GM08714 (cell line): Measurements from ENCODE around the gene ATP9A.
A peak's percentile ranks its signal among the peaks of the same experiment; 100 is the strongest.
"Not testable (repeated sequence)": the region's sequence is repeated elsewhere in the genome, so short reads cannot be mapped to it uniquely, and the experiment has no call there.

Experiments used
- H3K4me3 ChIP-seq: fragments of 200-500 bp; sonication (Bioruptor generic); 2 replicates; pipeline ENCODE4 v1.5.1; 2014; ENCODE audit warnings: mild to moderate bottlenecking, low read length, inconsistent platforms
- ZNF274 ChIP-seq: IDR thresholded peaks from 2 replicates; pipeline ENCODE4 v1.6.1; 2012; ENCODE audit warnings: mild to moderate bottlenecking, low read depth, low read length

The ATP9A gene

GRCh38 chr20:51769976-51770615 is 1.9 kb upstream of the ATP9A start:
- no peak for TF ChIP-seq ZNF274
- no peak overlapping the region for H3K4me3 ChIP-seq

DNA sequence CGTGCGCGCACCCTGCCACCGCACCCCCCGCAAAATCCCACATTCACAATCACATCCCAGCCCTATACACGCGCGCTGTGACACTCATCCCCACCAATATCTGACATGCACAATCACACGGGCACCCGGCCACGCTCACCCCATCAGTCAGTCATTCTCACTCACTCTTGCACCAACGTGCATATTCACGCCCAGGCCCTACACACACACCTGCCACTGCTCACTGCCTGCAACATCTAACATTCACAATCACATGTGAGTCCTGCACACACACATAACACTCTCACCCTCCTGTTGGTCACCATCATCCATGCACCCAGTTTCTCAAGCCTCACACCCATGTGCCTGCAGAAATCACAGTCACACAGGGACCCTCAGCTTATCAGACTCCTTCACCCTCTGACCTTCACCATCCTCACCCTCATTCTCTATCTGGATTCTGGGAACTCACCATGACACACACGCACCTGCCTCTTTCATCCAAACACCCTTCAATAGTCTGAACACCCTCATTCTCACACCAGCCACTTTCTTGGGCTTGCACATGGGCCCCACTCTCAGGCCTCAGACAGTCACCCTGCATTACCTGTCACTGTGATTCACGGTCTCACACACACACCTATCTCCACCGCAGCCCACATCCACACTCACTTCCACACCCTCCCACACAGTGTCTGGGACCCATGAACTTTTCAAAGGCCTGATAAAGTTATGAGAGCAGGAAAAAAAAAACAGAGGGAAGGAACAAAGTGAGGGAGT is 748 bp upstream of the ATP9A start:
- H3K4me3 ChIP-seq: no peak overlapping the region
- TF ChIP-seq ZNF274: no peak

GRCh38 chr20:51766994-51767866 is 960 bp downstream of the ATP9A start:
- TF ChIP-seq ZNF274: no peak

DNA sequence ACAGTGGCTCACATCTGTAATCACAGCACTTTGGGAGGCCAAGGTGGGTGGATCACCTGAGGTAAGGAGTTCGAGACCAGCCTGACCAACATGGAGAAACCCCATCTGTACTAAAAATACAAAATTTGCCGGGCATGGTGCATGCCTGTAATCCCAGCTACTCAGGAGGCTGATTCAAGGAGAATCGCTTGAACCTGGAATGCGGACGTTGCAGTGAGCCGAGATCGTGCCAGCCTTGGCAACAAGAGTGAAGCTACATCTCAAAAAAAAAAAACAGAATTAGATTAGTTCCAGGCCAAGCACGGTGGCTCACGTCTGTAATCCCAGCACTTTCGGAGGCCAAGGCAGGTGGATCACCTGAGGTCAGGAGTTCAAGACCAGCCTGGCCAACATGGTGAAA is 2.8 kb downstream of the ATP9A start:
- H3K4me3 ChIP-seq: not testable (repeated sequence)

More at GRCh38 chr20:51766994-51767866, 960 bp downstream of the ATP9A start:
- H3K4me3 ChIP-seq: peak overlapping the region; percentile 22

GRCh38 chr20:51763965-51764602 is 4.1 kb downstream of the ATP9A start:
- no peak overlapping the region for H3K4me3 ChIP-seq
- no peak for TF ChIP-seq ZNF274

DNA sequence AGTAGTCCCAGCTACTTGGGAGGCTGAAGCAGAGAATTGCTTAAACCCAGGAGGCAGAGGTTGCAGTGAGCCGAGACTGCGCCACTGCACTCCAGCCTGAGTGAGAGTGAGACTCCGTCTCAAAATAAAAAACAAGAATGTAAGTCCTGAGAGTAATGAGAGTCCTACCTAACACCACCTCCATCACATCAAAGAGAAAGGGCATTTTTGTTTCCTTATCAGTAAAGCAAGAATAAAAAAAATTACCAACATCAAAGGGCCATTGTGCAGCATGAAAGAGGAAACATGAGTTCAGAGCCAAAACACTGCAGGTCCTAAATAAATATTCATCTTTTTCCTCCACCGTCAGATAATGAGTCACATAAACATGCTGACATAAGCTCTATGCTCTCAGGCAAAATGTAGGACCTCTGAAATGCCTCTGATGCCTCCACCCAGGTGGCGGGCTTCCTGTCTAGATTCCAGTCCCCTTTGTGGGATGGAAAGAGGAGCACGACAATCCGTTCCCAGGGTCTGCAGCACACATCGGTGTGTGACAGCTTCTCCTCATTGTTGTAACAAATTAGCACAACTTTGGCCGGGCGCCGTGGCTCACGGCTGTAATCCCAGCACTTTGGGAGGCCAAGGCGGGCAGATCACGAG is 7.2 kb downstream of the ATP9A start:
- TF ChIP-seq ZNF274: no peak
- no peak overlapping the region for H3K4me3 ChIP-seq

DNA sequence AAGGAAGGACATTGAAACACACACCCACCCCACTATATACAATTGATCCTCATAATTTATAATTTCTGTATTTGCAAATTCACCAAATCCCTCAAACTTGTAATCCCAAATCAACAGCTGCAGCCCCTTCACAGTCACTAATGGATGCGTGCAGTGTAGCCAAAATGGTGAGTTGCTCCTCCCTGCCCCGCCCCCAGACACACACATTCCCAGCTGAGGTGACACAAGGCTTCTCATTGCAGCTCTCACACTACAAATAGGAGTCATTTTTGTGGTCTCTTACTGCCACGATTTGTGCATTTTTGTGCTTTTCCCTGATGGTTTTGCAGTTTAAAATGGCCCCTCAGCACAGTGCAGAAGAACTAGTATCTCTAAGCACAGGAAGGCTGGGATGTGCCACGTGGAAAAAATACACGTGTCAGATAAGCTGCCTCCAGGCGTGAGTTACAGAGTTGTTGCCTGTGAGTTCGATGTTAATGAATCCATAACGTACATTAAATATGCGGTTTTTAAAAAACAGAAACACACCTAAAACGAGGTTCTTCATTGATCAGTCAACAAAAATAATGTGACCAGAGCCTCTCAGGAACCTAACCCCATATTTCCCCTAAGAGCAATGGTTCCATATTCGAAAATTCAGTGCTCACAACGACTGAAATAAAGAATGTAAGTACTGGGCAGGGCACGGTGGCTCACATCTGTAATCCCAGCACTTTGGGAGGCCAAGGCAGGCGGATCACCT is 8.2 kb downstream of the ATP9A start:
- TF ChIP-seq ZNF274: no peak
- no peak overlapping the region for H3K4me3 ChIP-seq

- no peak for TF ChIP-seq ZNF274
- no peak overlapping the region for H3K4me3 ChIP-seq
Observed at GRCh38 chr20:51758978-51759544, 9.1 kb downstream of the ATP9A start.

DNA sequence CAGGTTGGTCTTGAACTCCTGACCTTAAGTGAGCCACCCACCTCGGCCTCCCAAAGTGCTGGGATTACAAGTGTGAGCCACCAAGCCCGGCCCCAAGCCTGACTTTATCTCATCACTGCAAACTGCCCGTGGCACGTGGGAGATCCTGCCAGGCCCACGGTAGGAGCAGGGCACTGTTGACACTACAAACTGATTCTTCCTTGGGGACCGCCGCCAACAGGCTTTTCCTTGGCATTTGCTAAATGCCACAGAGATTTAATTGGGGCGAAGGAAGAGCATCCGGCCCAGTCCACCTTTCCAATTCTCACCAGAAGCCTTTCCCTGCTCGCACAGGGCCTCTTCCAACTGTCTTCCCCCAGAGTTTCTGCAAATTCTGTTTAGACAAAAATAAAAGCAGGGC is 11.0 kb downstream of the ATP9A start:
- no peak for TF ChIP-seq ZNF274
- H3K4me3 ChIP-seq: no peak overlapping the region

GRCh38 chr20:51756653-51757052 is 11.5 kb downstream of the ATP9A start:
- H3K4me3 ChIP-seq: no peak overlapping the region
- TF ChIP-seq ZNF274: no peak

DNA sequence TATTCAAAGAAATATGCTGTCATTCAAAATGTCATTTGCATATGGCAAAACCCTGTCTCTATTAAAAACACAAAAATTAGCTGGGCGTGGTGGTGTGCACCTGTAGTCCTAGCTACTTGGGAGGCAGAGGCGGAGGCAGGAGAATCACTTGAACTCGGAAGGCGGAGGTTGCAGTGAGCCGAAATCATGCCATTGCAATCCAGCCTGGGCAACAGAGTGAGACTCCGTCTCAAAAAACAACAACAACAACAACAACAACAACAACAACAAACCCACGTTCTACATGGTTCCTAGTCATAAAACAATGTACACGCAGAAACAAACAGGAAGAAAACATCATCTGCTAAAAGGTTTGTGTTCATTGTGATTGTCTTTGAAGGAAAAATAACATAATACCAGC is 15.0 kb downstream of the ATP9A start:
- H3K4me3 ChIP-seq: not testable (repeated sequence)

- TF ChIP-seq ZNF274: no peak
- no peak overlapping the region for H3K4me3 ChIP-seq
Observed at GRCh38 chr20:51752343-51752951, 15.7 kb downstream of the ATP9A start.
